GM15510 (cell line): ENCODE results near the gene CYB561.

Experiments used
- POLR2A ChIP-seq: IDR thresholded peaks from 3 replicates; pipeline ENCODE4 v1.6.1; 2011; ENCODE audit warnings: borderline replicate concordance; ENCODE audit not compliant: insufficient read length; ENCODE audit errors: extremely low read depth

Gene CYB561

DNA sequence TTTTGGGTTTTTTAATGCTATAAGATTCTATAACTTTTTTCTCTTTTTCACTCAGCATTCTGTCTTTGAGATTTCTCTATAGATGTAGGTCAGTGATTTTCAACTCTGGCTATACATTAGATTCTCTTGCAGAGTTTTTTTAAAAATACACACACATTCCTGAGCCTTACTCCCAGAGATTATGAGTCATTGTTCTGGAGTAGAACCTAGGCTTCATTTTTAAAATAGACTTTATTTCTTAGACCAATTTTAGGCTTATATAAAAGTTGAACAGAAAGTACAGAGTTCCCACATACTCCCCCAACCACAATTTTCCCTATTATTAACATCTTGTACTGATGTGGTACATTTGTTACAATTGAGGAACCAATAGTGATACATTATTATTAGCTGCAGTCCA, 63.3 kb downstream of the CYB561 start:
- TF ChIP-seq POLR2A, result no peak
